Measurements from ENCODE around the gene RHEB.

DNA sequence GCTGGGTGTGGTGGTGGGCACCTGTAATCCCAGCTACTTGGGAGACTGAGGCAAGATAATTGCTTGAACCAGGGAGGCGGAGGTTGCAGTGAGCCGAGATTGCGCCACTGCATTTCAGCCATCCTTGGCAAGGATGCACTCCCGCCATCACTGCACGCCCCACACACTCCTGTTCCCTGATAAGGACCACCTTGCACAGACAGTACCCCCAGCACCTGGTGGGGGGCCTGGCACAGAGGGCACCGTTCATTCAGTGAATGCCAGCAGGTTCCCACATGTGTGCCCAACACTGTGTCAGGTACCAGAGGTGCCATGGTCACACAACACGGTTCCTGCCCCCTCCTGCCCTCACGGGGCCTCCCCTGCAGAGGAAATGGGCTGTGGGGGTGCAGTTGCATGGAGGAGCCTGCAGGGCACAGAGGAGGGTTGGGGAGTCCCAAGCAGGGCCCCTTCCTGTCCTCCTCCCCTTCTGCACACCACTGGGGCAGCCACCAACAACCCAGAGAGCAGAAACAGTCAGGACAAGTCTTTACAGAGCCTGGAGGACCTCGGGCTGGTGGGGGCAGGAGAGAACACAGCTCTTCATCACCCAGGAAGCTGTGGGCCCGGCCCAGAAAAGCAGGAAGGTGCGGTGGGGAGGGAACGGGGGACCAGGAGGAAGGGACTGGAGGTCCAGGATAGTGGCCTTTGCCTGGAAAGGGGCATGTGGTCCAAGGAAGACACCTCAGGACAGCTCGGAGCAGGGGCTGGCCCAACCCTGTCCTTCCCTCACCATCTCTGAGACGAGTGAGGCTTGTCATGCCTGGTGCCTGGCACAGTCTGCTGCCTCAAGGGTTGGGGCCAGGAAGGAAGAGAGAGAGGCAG, 86.8 kb downstream of the RHEB start:
- TF ChIP-seq, protein P1, sequence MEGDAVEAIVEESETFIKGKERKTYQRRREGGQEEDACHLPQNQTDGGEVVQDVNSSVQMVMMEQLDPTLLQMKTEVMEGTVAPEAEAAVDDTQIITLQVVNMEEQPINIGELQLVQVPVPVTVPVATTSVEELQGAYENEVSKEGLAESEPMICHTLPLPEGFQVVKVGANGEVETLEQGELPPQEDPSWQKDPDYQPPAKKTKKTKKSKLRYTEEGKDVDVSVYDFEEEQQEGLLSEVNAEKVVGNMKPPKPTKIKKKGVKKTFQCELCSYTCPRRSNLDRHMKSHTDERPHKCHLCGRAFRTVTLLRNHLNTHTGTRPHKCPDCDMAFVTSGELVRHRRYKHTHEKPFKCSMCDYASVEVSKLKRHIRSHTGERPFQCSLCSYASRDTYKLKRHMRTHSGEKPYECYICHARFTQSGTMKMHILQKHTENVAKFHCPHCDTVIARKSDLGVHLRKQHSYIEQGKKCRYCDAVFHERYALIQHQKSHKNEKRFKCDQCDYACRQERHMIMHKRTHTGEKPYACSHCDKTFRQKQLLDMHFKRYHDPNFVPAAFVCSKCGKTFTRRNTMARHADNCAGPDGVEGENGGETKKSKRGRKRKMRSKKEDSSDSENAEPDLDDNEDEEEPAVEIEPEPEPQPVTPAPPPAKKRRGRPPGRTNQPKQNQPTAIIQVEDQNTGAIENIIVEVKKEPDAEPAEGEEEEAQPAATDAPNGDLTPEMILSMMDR (IDR thresholded peaks at IDR 0.05): peak in 2 of 6 experiments; percentile 27 to 40
- no peak for TF ChIP-seq POLR2A (IDR thresholded peaks at IDR 0.05)

Measured in esophagus squamous epithelium (tissue), 4 donors.